MM.1S (cell line): Measurements from ENCODE around the gene CYB5R3.
A peak's percentile ranks its signal among the peaks of the same experiment; 100 is the strongest.

Experiments used
- DNase-seq: peaks from one replicate; pipeline ENCODE4 v3.0.0-alpha.2; 2015
- H2AFZ ChIP-seq: fragments of 300-600 bp; sonication (generic); 2 replicates; pipeline ENCODE4 v1.6.0; 2016; ENCODE audit warnings: antibody characterized with exemption, low read length
- H3F3A ChIP-seq: fragments of 300-600 bp; sonication (generic); 2 replicates; pipeline ENCODE4 v1.6.1; 2016; ENCODE audit warnings: mild to moderate bottlenecking, antibody characterized with exemption, low read length, moderate library complexity, mixed read lengths; ENCODE audit not compliant: insufficient read depth
- H3K27ac ChIP-seq: fragments of 300-600 bp; sonication (generic); 2 replicates; pipeline ENCODE4 v1.5.1; 2016; ENCODE audit warnings: mild to moderate bottlenecking, low read length
- H3K27me3 ChIP-seq: fragments of 300-600 bp; sonication (generic); replicated peaks from 2 replicates; pipeline ENCODE4 v1.6.0; 2016; ENCODE audit warnings: low read length; ENCODE audit not compliant: insufficient read depth
- H3K36me3 ChIP-seq: fragments of 300-600 bp; sonication (generic); replicated peaks from 2 replicates; pipeline ENCODE4 v1.6.1; 2016; ENCODE audit warnings: mild to moderate bottlenecking, low read length, mixed read lengths; ENCODE audit not compliant: insufficient read depth
- H3K4me1 ChIP-seq: fragments of 300-600 bp; sonication (generic); 2 replicates; pipeline ENCODE4 v1.6.1; 2016; ENCODE audit warnings: low read length, mixed read lengths
- H3K4me2 ChIP-seq: fragments of 300-600 bp; sonication (generic); 2 replicates; pipeline ENCODE4 v1.6.0; 2016; ENCODE audit warnings: low read depth, low read length
- H3K4me3 ChIP-seq: fragments of 300-600 bp; sonication (generic); 2 replicates; pipeline ENCODE4 v1.5.1; 2016; ENCODE audit warnings: low read length, mixed read lengths
- H3K79me2 ChIP-seq: fragments of 300-600 bp; sonication (generic); 2 replicates; pipeline ENCODE4 v1.6.1; 2016; ENCODE audit warnings: mixed run types, low read length, mixed read lengths
- H3K9ac ChIP-seq: fragments of 300-600 bp; sonication (generic); 2 replicates; pipeline ENCODE4 v1.6.1; 2016; ENCODE audit warnings: low read length, mixed read lengths
- H3K9me2 ChIP-seq: fragments of 300-600 bp; sonication (generic); replicated peaks from 2 replicates; pipeline ENCODE4 v1.6.1; 2016; ENCODE audit warnings: mild to moderate bottlenecking, low read length, mixed read lengths; ENCODE audit not compliant: insufficient read depth
- H3K9me3 ChIP-seq: fragments of 300-600 bp; sonication (generic); replicated peaks from 2 replicates; pipeline ENCODE4 v1.6.1; 2016; ENCODE audit warnings: mild to moderate bottlenecking, low read length, mixed read lengths; ENCODE audit not compliant: insufficient read depth
- H4K20me1 ChIP-seq: fragments of 300-600 bp; sonication (generic); 2 replicates; pipeline ENCODE4 v1.6.1; 2016; ENCODE audit warnings: mild to moderate bottlenecking, low read length, moderate library complexity, mixed read lengths; ENCODE audit not compliant: insufficient read depth
- EZH2 ChIP-seq: fragments of 300-600 bp; sonication (generic); optimal IDR thresholded peaks from 2 replicates; pipeline ENCODE3; 2017; ENCODE audit warnings: low read depth, mild to moderate bottlenecking, antibody characterized with exemption, low read length, mixed read lengths
- EZH2phosphoT487 ChIP-seq: fragments of 300-600 bp; sonication (generic); IDR thresholded peaks from 2 replicates; pipeline ENCODE4 v1.6.1; 2018; ENCODE audit warnings: antibody characterized with exemption, low read length
- TF ChIP-seq, protein P1 (sequence below): fragments of 300-600 bp; sonication (generic); IDR thresholded peaks from 2 replicates; pipeline ENCODE4 v1.5.1; 2016; ENCODE audit warnings: antibody characterized with exemption, low read length, mixed read lengths

CYB5R3 gene

DNA sequence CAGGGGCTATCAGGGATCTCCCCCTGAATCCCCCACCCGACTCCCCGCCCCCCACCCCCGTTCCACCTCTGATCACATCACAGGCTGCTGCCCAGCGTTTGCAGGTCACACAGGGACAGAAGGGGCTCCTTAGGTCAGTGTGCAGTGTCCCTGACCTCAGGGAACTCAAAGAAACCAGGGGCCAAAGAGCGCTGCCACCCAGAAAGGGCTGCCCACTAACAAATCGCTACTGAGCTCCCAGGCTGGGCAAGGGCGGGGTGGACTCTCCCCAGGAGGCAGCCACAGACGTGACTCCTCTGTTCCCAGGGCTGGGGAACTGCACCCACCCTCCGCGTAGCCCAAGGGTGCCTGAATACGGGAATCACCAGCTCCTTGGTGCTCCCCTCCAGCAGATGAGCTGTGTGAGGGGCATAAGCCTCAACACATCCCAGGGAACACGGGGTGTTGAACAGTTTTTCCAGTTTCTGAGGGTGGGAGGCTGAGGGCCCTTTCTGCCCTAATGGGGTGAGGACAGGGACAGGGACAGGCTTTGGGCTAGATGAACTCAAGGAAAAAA lies 24.6 kb downstream of the CYB5R3 start:
- Histone ChIP-seq H3K4me3 (no peak overlapping the region), H3K9me3 (no peaks in the 10 kb centered on the region), H3K27me3 (no peaks in the 10 kb centered on the region), H2AFZ (no peak overlapping the region), H3K4me2 (no peak overlapping the region), H4K20me1 (no peaks in the 10 kb centered on the region), H3K9me2 (no peaks in the 10 kb centered on the region), H3K36me3 (no peaks in the 10 kb centered on the region), H3K4me1 (peaks cover 21% of the 10 kb centered on the region), H3K27ac (no peak overlapping the region), H3K9ac (no peak overlapping the region), H3K79me2 (no peaks in the 10 kb centered on the region), H3F3A (peaks cover 12% of the 10 kb centered on the region)
- no peak for DNase-seq
- TF ChIP-seq, protein P1, sequence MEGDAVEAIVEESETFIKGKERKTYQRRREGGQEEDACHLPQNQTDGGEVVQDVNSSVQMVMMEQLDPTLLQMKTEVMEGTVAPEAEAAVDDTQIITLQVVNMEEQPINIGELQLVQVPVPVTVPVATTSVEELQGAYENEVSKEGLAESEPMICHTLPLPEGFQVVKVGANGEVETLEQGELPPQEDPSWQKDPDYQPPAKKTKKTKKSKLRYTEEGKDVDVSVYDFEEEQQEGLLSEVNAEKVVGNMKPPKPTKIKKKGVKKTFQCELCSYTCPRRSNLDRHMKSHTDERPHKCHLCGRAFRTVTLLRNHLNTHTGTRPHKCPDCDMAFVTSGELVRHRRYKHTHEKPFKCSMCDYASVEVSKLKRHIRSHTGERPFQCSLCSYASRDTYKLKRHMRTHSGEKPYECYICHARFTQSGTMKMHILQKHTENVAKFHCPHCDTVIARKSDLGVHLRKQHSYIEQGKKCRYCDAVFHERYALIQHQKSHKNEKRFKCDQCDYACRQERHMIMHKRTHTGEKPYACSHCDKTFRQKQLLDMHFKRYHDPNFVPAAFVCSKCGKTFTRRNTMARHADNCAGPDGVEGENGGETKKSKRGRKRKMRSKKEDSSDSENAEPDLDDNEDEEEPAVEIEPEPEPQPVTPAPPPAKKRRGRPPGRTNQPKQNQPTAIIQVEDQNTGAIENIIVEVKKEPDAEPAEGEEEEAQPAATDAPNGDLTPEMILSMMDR, result no peak
- TF ChIP-seq EZH2phosphoT487 (no peak), EZH2 (no peak)

DNA sequence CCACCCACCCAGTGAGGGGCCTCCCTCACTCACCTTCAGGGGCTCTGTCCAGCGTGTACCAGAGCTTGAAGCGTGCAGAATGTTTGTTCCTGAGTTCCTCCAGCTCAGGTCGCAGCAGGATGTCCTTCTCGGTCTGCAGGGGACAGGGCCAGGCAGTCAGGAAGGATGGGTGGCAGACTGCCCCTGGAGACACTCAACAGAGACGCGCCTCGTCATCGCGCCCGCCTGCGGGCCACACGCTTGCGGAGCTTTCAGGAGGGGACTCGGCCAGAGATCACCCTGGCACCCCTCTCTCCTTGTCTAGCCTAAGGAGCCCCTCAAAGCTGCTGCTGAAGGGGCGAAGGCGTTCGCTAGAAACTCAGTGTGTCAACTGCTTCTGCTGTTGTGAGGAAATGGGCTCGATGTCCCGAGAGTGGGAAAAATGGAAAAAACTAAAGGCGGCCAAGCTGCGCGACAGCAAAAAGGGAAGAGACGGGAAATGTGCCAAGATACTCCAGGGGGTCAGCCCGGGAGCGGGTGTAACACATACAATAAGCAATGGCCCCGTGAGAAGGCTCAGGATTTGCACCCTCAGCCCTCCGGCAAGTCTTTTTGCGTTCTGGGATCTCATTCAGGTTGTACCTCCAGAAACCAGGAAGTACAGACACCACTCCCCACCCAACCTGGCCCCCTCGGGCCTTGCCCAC lies 25.3 kb downstream of the CYB5R3 start:
- Histone ChIP-seq H3K36me3 (no peaks in the 10 kb centered on the region), H3F3A (peaks cover 12% of the 10 kb centered on the region), H3K9me2 (no peaks in the 10 kb centered on the region), H3K9ac (no peak overlapping the region), H3K4me2 (peak overlapping the region; percentile 77; the same call in 1 of the 2 replicates), H3K27me3 (no peaks in the 10 kb centered on the region), H3K9me3 (no peaks in the 10 kb centered on the region), H4K20me1 (no peaks in the 10 kb centered on the region), H3K4me3 (no peak overlapping the region), H2AFZ (no peak overlapping the region), H3K79me2 (no peaks in the 10 kb centered on the region), H3K4me1 (peaks cover 21% of the 10 kb centered on the region), H3K27ac (peak overlapping the region; percentile 43; the same call in 1 of the 2 replicates)
- TF ChIP-seq, protein P1, result no peak
- TF ChIP-seq EZH2phosphoT487 (no peak), EZH2 (no peak)
- DNase-seq, result no peak

DNA sequence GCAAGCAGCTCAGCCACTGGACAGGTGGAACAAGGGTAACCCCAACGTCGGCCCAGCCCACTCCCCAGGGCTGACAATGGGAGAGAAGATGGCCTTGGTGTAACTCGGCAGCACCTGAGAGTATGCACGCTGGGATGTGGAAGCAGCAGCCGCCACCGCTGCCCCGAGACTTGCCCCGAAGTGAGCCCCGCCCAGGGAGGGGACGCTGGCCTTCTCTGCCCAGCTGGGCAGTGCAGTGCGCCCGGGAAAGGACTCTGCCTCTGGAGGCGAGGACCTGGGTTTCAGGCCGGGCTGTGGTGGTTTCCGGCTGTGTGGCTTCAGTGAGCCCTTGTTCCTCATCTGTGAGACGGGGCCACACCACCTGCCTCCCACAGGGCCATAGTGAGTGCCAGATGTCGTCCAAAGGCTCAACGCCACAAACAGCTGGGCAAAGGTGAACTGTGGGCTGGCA lies 25.9 kb downstream of the CYB5R3 start:
- no peaks in the 10 kb centered on the region for H4K20me1 ChIP-seq
- H3K27me3 ChIP-seq, result no peaks in the 10 kb centered on the region
- no peaks in the 10 kb centered on the region for H3K9me2 ChIP-seq
- no peaks in the 10 kb centered on the region for H3K79me2 ChIP-seq
- TF ChIP-seq EZH2, result no peak
- TF ChIP-seq, protein P1, result no peak
- no peak for TF ChIP-seq EZH2phosphoT487
- H3K36me3 ChIP-seq, result no peaks in the 10 kb centered on the region
- peak overlapping the region; percentile 77 for H3K4me2 ChIP-seq
- H2AFZ ChIP-seq, result no peak overlapping the region
- peak; percentile 70 for DNase-seq
- no peaks in the 10 kb centered on the region for H3K9me3 ChIP-seq
- no peak overlapping the region for H3K9ac ChIP-seq
- H3F3A ChIP-seq, result peaks cover 12% of the 10 kb centered on the region
- H3K27ac ChIP-seq, result peak overlapping the region; percentile 43; the same call in 1 of the 2 replicates
- peaks cover 21% of the 10 kb centered on the region for H3K4me1 ChIP-seq
- H3K4me3 ChIP-seq, result no peak overlapping the region
